Neutrophil (primary cell): ENCODE data around the gene ADD1.

Experiments used
- H3K27ac ChIP-seq: fragments of 200-600 bp; sonication (generic); 2 replicates; pipeline ENCODE4 v1.5.1; 2016; ENCODE audit warnings: mild to moderate bottlenecking, moderate library complexity
- H3K27me3 ChIP-seq: fragments of 200-600 bp; sonication (generic); 2 replicates; pipeline ENCODE4 v1.6.0; 2016; ENCODE audit warnings: mild to moderate bottlenecking
- H3K36me3 ChIP-seq: fragments of 200-600 bp; sonication (generic); 2 replicates; pipeline ENCODE4 v1.5.1; 2017
- H3K4me1 ChIP-seq, 2 experiments: fragments of 200-600 bp in 1 of 2; sonication (generic) in 1 of 2; 1 replicate in 1 of 2; 2 replicates in 1 of 2; pipeline versions ENCODE4 v1.5.1 to v1.6.1; 2013 to 2016; ENCODE audit warnings: low read depth in 1 of 2, low read length in 1 of 2, mild to moderate bottlenecking in 1 of 2, moderate library complexity in 1 of 2; ENCODE audit not compliant: control insufficient read depth in 1 of 2, insufficient read depth in 1 of 2
- H3K4me3 ChIP-seq, 2 experiments: fragments of 200-600 bp in 1 of 2; sonication (generic) in 1 of 2; 1 replicate in 1 of 2; 2 replicates in 1 of 2; pipeline ENCODE4 v1.5.1; 2013 to 2016; ENCODE audit warnings: low read depth in 1 of 2, low read length in 1 of 2, mild to moderate bottlenecking in 1 of 2, moderate library complexity in 1 of 2
- H3K9me3 ChIP-seq: fragments of 200-600 bp; sonication (generic); 2 replicates; pipeline ENCODE4 v1.5.1; 2016
- TF ChIP-seq, protein P1 (sequence below): fragments of 200-600 bp; sonication (generic); IDR thresholded peaks from 2 replicates; pipeline ENCODE4 v1.5.1; 2016; ENCODE audit warnings: antibody characterized with exemption

ADD1 gene

DNA sequence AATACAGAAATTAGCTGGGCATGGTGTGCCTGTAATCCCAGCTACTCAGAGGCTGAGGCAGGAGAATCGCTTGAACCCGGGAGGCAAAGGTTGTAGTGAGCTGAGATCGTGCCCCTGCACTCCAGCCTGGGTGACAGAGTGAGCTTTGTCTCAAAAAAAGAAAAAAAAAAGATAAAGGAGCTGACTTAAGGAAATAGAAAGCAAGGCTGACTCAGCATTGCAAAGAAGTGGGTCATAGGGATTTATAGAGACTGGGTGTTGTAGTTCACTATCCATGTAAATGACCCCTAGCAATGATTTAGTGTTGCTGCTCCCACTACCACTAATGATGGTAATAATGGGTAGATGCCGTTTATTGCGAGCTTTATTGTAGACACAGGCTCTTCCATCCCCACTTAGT, 47.6 kb downstream of the ADD1 start:
- H3K4me3 ChIP-seq: no peak overlapping the region
- H3K9me3 ChIP-seq: no peaks in the 10 kb centered on the region
- TF ChIP-seq, protein P1, sequence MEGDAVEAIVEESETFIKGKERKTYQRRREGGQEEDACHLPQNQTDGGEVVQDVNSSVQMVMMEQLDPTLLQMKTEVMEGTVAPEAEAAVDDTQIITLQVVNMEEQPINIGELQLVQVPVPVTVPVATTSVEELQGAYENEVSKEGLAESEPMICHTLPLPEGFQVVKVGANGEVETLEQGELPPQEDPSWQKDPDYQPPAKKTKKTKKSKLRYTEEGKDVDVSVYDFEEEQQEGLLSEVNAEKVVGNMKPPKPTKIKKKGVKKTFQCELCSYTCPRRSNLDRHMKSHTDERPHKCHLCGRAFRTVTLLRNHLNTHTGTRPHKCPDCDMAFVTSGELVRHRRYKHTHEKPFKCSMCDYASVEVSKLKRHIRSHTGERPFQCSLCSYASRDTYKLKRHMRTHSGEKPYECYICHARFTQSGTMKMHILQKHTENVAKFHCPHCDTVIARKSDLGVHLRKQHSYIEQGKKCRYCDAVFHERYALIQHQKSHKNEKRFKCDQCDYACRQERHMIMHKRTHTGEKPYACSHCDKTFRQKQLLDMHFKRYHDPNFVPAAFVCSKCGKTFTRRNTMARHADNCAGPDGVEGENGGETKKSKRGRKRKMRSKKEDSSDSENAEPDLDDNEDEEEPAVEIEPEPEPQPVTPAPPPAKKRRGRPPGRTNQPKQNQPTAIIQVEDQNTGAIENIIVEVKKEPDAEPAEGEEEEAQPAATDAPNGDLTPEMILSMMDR: no peak
- H3K4me1 ChIP-seq: no peaks in the 10 kb centered on the region
- H3K27me3 ChIP-seq: no peaks in the 10 kb centered on the region
- H3K27ac ChIP-seq: no peak overlapping the region
- peaks cover 54% of the 10 kb centered on the region for H3K36me3 ChIP-seq

DNA sequence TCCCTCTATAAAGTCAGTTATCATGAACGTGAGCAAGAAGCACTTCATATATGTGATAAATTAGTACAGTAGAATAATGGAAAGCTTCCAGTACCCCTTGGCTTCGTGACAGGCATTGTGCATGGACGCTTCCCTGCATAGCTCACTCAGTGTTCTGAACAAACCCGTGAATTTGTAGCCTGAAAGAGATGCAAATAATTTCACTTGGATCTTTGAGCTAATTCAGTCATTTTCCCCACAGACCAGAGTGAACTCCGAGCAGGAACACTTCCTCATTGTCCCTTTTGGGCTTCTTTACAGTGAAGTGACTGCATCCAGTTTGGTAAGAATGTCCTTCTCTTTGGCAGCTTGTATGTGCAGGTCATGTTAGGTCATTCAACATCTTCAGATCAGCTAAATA, 50.1 kb downstream of the ADD1 start:
- H3K4me3 ChIP-seq: no peak overlapping the region
- H3K27ac ChIP-seq: peak overlapping the region; percentile 4
- H3K27me3 ChIP-seq: no peaks in the 10 kb centered on the region
- no peaks in the 10 kb centered on the region for H3K4me1 ChIP-seq
- no peaks in the 10 kb centered on the region for H3K9me3 ChIP-seq
- TF ChIP-seq, protein P1: no peak
- H3K36me3 ChIP-seq: peaks cover 59% of the 10 kb centered on the region

DNA sequence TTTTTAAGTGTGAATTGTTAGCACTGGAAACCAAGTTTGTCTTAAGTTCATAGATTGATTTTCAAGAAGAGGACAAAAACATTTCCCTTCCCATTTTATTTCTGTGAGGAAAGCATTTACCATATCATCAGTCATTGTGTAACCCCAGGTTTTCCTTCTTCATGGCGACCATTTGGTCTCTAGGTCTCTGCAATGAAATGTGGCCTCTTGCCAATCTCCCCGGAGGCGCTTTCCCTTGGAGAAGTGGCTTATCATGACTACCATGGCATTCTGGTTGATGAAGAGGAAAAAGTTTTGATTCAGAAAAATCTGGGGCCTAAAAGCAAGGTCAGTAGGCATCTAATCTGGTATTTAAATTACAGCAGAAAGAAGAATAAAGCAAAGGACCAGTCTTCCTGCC, 54.4 kb downstream of the ADD1 start:
- Histone ChIP-seq H3K27me3 (no peaks in the 10 kb centered on the region), H3K36me3 (peaks cover 95% of the 10 kb centered on the region), H3K4me3 (no peak overlapping the region), H3K4me1 (no peaks in the 10 kb centered on the region), H3K27ac (peak overlapping the region; percentile 5), H3K9me3 (no peaks in the 10 kb centered on the region)
- TF ChIP-seq, protein P1: no peak

DNA sequence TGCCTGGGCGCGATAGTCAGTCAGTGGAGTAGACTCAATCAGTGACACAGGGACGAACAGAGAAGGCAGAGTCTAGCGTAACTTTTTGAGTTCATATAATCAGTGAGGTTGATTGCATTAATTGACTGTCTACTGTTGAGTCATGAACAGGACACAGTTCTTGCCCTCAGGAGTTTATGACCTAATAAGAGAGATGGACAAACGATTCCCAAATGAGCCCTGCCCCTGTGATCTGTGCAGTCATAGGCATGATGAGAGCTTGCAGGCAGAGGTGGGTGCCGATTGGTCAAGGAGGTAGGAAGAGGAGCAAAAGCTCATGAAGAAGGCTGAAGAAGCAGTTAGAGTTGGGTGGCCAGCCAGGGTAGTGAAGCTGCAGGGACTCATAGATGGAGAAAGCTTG, 57.1 kb downstream of the ADD1 start:
- no peak overlapping the region for H3K4me3 ChIP-seq
- peaks cover 96% of the 10 kb centered on the region for H3K36me3 ChIP-seq
- no peaks in the 10 kb centered on the region for H3K27me3 ChIP-seq
- H3K4me1 ChIP-seq: no peaks in the 10 kb centered on the region
- TF ChIP-seq, protein P1: no peak
- H3K27ac ChIP-seq: no peak overlapping the region
- H3K9me3 ChIP-seq: no peaks in the 10 kb centered on the region

DNA sequence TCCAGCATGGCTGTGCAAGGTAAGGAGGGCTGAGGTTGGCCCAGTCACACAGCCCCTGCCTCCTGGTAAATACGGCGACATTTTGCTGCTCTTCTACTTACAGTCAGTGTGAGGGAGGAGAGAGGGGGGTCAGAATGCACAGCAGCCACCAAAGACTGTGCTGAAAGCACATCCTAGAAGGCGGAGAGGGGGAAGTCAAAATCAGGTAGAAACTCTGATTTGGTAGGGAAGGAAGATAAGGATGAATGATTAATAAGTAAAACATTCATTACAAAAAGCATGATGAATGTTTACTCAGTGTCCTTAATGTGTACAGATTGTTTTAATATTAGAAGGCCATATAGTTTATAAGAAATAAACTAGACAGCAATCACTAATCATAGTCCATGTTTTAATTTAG, 57.5 kb downstream of the ADD1 start:
- Histone ChIP-seq H3K4me1 (no peaks in the 10 kb centered on the region), H3K36me3 (peaks cover 96% of the 10 kb centered on the region), H3K27me3 (no peaks in the 10 kb centered on the region), H3K27ac (no peak overlapping the region), H3K4me3 (no peak overlapping the region), H3K9me3 (no peaks in the 10 kb centered on the region)
- TF ChIP-seq, protein P1: no peak

DNA sequence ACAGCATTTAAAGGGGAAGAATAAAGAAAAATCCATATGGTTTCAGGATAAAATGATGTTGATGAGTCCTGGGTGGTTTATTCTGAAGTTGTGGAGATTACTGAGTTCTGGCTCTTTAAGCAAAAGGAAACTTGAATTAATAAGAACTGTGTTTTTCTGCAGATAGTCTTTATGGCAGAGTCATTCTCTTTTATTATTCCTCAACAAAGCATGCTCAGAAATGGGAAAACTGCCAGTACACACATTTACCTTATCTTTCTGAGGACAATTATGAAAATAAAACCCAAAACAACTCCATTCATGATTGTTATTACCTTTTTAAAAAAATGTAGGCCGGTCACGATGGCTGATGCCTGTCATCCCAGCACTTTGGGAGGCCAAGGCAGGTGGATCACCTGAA, 58.5 kb downstream of the ADD1 start:
- Histone ChIP-seq H3K27me3 (no peaks in the 10 kb centered on the region), H3K4me1 (no peaks in the 10 kb centered on the region), H3K36me3 (peaks cover 96% of the 10 kb centered on the region), H3K27ac (no peak overlapping the region), H3K4me3 (no peak overlapping the region), H3K9me3 (no peaks in the 10 kb centered on the region)
- TF ChIP-seq, protein P1: no peak
